PC-3 (cell line): ENCODE data around the gene SH3PXD2A.

Experiments
- CTCF ChIP-seq: fragments of 300-600 bp; sonication (generic); conservative IDR thresholded peaks from 2 replicates; pipeline ENCODE4 v1.5.1; 2017; ENCODE audit warnings: antibody characterized with exemption, low read depth, mild to moderate bottlenecking, low read length
- EZH2 ChIP-seq: fragments of 300-600 bp; sonication (generic); IDR thresholded peaks from one replicate; pipeline ENCODE4 v1.6.1; 2017; ENCODE audit warnings: antibody characterized with exemption, mild to moderate bottlenecking, low read length; ENCODE audit not compliant: unreplicated experiment
- EZH2phosphoT487 ChIP-seq: fragments of 300-600 bp; sonication (generic); IDR thresholded peaks from 2 replicates; pipeline ENCODE4 v1.6.1; 2018; ENCODE audit warnings: mild to moderate bottlenecking, antibody characterized with exemption, low read length, borderline replicate concordance

- TF ChIP-seq CTCF (no peak), EZH2 (no peak), EZH2phosphoT487 (no peak)
These were observed 301.5 kb downstream of the SH3PXD2A start for GRCh38 chr10:103553743-103554487.
